BJ (cell line): ENCODE results near the gene TRAPPC2. TPM values are rescaled to one million over a fixed set of nuclear protein-coding genes. Genes with fewer than 3 reads are reported as not detected.
A peak's percentile ranks its signal among the peaks of the same experiment; 100 is the strongest.
"Not testable (repeated sequence)": the region's sequence is repeated elsewhere in the genome, so short reads cannot be mapped to it uniquely, and the experiment has no call there.

Experiments
- CTCF ChIA-PET: fragments of 350-600 bp; formaldehyde crosslinking; extraction: SDS; loops from one replicate; lab custom pipeline; 2021; ENCODE audit warnings: antibody characterized with exemption, inconsistent platforms; lab: Yijun Ruan, JAX
- POLR2A ChIA-PET: fragments of 300-600 bp; sonication (Branson Sonifier 250); formaldehyde crosslinking; extraction: SDS; loops from one replicate; lab custom pipeline; 2021; ENCODE audit warnings: antibody characterized with exemption; lab: Charles Lee
- DNase-seq: peaks from one replicate; pipeline ENCODE4 v3.0.0-alpha.2; 2011; ENCODE audit warnings: low read depth
- H3K27me3 ChIP-seq: 2 replicates; pipeline ENCODE4 v1.6.0; 2011; ENCODE audit warnings: low read length; ENCODE audit not compliant: control insufficient read depth, insufficient read depth
- H3K36me3 ChIP-seq: 2 replicates; pipeline ENCODE4 v1.5.1; 2011; ENCODE audit warnings: low read length; ENCODE audit not compliant: control insufficient read depth, insufficient read depth
- H3K4me3 ChIP-seq: 2 replicates; pipeline ENCODE4 v1.5.1; 2011; ENCODE audit warnings: low read depth, mild to moderate bottlenecking, control low read depth, low read length
- CTCF ChIP-seq: IDR thresholded peaks from 2 replicates; pipeline ENCODE4 v1.5.1; 2011; ENCODE audit warnings: low read depth, mild to moderate bottlenecking, control low read depth, inconsistent platforms, low read length, moderate library complexity; ENCODE audit not compliant: insufficient read depth
- polyA plus RNA-seq: library from polyadenylated mRNA; depleted of rRNA; stranded (reverse); fragments of >200 nt; gene quantifications from 2 replicates; pipeline ENCODE4 v1.2.3, GENCODE V29; 2011

Gene TRAPPC2
- polyA plus RNA-seq, 1 experiment: 5.5 TPM

- Histone ChIP-seq H3K4me3 (no peak overlapping the region), H3K27me3 (no peaks in the 10 kb centered on the region), H3K36me3 (no peaks in the 10 kb centered on the region)
- TF ChIP-seq CTCF: no peak
- DNase-seq: no peak
- ChIA-PET POLR2A (no interaction called here), CTCF (no interaction called here)
Measured at GRCh38 chrX:13670197-13670596, 64.2 kb downstream of the TRAPPC2 start.

- H3K27me3 ChIP-seq, H3K4me3 ChIP-seq, POLR2A ChIA-PET, CTCF ChIA-PET, H3K36me3 ChIP-seq, DNase-seq: not testable (repeated sequence)
Measured at GRCh38 chrX:13669755-13670154, 64.7 kb downstream of the TRAPPC2 start.

GRCh38 chrX:13669246-13669737 is 65.1 kb downstream of the TRAPPC2 start:
- Histone ChIP-seq H3K4me3 (no peak overlapping the region), H3K36me3 (no peaks in the 10 kb centered on the region), H3K27me3 (no peaks in the 10 kb centered on the region)
- TF ChIP-seq CTCF: no peak
- POLR2A ChIA-PET: no interaction called here
- peak; percentile 90 for DNase-seq
- CTCF ChIA-PET: no interaction called here

- TF ChIP-seq CTCF: no peak
- Histone ChIP-seq H3K27me3 (no peaks in the 10 kb centered on the region), H3K4me3 (no peak overlapping the region), H3K36me3 (no peaks in the 10 kb centered on the region)
- ChIA-PET POLR2A (no interaction called here), CTCF (no interaction called here)
- DNase-seq: no peak
Measured at GRCh38 chrX:13667919-13668318, 66.5 kb downstream of the TRAPPC2 start.

- Histone ChIP-seq H3K27me3 (no peaks in the 10 kb centered on the region), H3K36me3 (no peaks in the 10 kb centered on the region), H3K4me3 (no peak overlapping the region)
- no peak for DNase-seq
- ChIA-PET POLR2A (no interaction called here), CTCF (no interaction called here)
- TF ChIP-seq CTCF: no peak
Measured at GRCh38 chrX:13666836-13667235, 67.6 kb downstream of the TRAPPC2 start.

- H3K27me3 ChIP-seq: no peaks in the 10 kb centered on the region
- TF ChIP-seq CTCF: no peak
- ChIA-PET CTCF (interaction anchor here (0.8 kb wide), 1 partner anchor 366 kb away, joined by 3 read pairs; the partner anchor contains the start of gene GEMIN8), POLR2A (no interaction called here)
- no peak overlapping the region for H3K4me3 ChIP-seq
- H3K36me3 ChIP-seq: no peaks in the 10 kb centered on the region
- DNase-seq: no peak
Measured at GRCh38 chrX:13664020-13664419, 70.4 kb downstream of the TRAPPC2 start.
